Measurements from ENCODE around the gene RUVBL2. TPM values are rescaled to one million over a fixed set of nuclear protein-coding genes. Genes with fewer than 3 reads are reported as not detected.
A peak's percentile ranks its signal among the peaks of the same experiment; 100 is the strongest.
"Not testable (repeated sequence)": the region's sequence is repeated elsewhere in the genome, so short reads cannot be mapped to it uniquely, and the experiment has no call there.

RUVBL2 gene
- total RNA-seq, 1 donor: 122 TPM

DNA sequence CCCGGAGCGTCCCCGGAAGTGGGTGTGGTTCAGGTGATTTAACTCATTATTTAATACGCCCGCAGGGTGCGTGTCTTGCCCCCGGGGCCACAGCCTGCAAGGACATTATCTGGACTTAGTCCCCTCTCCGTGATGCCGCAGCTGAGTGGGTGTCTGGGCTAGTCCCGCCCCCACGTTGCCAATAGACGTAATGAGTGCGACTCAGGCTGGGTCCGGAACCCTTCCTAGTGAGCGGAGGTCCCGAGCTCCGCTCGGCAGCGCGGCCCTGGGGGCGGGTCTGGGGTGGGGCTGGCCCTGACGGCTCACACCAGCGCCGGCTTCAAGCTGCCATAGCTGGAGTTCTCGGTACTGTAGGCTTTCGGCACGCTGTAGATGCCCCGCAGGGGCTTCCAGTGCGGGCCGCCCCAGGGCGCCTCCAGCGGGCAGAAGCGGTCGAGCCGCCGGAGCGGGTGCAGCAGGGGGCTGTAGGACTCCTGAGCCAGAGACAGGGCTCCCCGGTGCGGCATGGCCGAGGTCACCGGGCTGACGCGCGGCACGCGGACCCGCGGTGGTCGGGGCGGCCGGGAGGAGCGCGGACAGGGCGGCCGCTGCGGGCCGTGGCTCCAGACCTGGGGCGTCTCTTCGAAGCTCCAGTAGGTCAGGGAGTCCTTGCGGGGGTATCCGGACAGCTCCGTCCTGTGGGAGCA lies 24.1 kb downstream of the RUVBL2 start:
- Histone ChIP-seq H3K79me2 (ENCODE audit: insufficient read depth, low read length) (no peaks in the 10 kb centered on the region), H3K36me3 (ENCODE audit: insufficient read depth, low read length) (peaks cover 13% of the 10 kb centered on the region), H3K27ac (ENCODE audit: low read depth, low read length) (no peak overlapping the region), H3K4me3 (ENCODE audit: insufficient read depth, low read length) (peak overlapping the region; percentile 70), H3K27me3 (ENCODE audit: insufficient read depth, low read length) (no peaks in the 10 kb centered on the region), H3K4me2 (ENCODE audit: insufficient read depth, low read length) (peak overlapping the region; percentile 77), H2AFZ (ENCODE audit: low read length) (peak overlapping the region; percentile 23), H3K4me1 (ENCODE audit: insufficient read depth, low read length) (peaks cover 15% of the 10 kb centered on the region), H3K9me3 (ENCODE audit: low read depth, low read length) (no peaks in the 10 kb centered on the region), H4K20me1 (ENCODE audit: insufficient read depth, low read length) (no peaks in the 10 kb centered on the region)
- TF ChIP-seq, protein P1, sequence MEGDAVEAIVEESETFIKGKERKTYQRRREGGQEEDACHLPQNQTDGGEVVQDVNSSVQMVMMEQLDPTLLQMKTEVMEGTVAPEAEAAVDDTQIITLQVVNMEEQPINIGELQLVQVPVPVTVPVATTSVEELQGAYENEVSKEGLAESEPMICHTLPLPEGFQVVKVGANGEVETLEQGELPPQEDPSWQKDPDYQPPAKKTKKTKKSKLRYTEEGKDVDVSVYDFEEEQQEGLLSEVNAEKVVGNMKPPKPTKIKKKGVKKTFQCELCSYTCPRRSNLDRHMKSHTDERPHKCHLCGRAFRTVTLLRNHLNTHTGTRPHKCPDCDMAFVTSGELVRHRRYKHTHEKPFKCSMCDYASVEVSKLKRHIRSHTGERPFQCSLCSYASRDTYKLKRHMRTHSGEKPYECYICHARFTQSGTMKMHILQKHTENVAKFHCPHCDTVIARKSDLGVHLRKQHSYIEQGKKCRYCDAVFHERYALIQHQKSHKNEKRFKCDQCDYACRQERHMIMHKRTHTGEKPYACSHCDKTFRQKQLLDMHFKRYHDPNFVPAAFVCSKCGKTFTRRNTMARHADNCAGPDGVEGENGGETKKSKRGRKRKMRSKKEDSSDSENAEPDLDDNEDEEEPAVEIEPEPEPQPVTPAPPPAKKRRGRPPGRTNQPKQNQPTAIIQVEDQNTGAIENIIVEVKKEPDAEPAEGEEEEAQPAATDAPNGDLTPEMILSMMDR (IDR thresholded peaks at IDR 0.05; ENCODE audit: extremely low read depth, low read depth, low read length): peak; percentile 43
- peak; percentile 98 for DNase-seq (ENCODE audit: insufficient read length, low spot score, missing footprints)

DNA sequence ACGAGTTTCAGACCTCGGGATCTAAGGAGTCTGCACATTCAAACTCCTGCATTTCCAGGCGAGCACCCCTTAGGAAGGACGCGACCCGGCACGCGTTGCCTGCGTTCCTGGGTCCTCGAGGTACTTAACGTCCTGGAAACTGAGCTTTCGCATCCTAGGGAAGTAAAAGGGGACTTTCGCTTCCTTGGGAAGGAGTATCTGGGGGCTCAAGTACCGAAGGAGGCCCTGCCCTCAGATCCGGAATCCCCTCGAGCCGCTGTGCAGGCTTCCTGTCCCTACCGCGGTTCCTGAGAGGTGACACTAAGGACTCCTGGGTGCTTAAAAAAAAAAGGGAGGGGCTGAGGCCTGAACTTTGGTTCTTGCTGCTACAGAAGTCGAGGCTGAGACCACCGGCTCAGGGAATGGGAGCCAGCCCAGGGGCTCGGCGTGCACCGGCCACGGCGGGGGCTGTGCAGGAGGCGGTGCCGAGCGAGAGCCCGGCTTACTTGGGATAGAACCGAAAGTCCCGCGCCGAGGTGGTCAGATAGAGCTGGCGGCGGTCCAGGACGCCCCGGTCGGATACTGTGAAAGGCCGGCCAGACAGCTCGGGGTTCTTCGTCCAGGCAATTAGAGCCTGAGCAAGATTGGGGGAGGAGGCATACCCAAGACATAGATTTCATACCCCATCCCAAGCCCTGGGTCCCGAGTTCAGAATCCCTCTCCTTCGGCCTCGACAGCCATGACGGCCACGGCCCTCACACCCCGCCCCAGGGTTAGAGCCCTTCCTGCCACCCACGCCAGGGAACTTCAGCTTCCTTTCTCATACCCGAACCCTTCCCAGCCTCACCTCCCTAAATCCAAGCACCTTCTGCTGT lies 24.9 kb downstream of the RUVBL2 start:
- H3K27ac ChIP-seq (ENCODE audit: low read depth, low read length); H4K20me1 ChIP-seq (ENCODE audit: insufficient read depth, low read length); H3K9me3 ChIP-seq (ENCODE audit: low read depth, low read length); H3K27me3 ChIP-seq (ENCODE audit: insufficient read depth, low read length); H3K79me2 ChIP-seq (ENCODE audit: insufficient read depth, low read length): not testable (repeated sequence)
- Histone ChIP-seq H2AFZ (ENCODE audit: low read length) (peak overlapping the region; percentile 72), H3K4me3 (ENCODE audit: insufficient read depth, low read length) (peak overlapping the region; percentile 70), H3K4me2 (ENCODE audit: insufficient read depth, low read length) (peak overlapping the region; percentile 77), H3K36me3 (ENCODE audit: insufficient read depth, low read length) (peaks cover 13% of the 10 kb centered on the region), H3K4me1 (ENCODE audit: insufficient read depth, low read length) (peaks cover 15% of the 10 kb centered on the region)
- DNase-seq (ENCODE audit: insufficient read length, low spot score, missing footprints): peak; percentile 72

DNA sequence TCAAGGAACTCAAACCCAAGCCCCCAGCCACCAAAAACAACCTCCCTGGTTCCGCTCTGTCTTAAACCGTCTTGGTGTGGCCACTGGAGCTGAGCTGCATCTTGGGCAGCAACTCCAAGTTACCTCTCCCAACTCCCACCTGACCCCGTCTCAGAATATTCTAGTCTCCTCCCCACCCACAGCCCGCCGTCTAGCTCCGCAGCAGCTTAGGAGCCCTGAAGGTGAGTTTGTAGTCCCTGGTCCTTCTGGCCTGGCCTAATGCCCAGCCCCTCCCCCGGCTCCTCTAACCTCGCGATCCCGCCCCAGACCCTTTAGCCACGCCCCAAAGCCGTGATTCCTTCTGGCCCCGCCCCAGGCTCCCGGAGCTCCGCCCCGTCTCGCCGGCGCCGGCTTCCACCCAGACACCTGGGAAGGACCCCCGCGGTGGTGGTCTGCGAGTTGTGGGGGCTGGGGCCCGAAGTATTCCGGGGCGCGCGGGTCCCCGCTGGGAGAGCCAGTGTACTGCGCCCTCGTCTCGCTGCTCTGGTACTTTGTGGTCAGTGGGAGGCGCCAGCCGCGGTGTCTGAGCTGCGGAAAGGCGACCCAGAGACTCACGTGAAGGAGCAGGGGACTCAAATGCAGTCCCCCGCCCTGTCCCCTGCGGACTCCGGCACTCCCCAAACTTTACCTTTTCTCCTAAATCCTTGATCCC lies 25.7 kb downstream of the RUVBL2 start:
- Histone ChIP-seq H3K79me2 (ENCODE audit: insufficient read depth, low read length) (no peaks in the 10 kb centered on the region), H3K4me3 (ENCODE audit: insufficient read depth, low read length) (peak overlapping the region; percentile 70), H3K27ac (ENCODE audit: low read depth, low read length) (no peak overlapping the region), H3K4me2 (ENCODE audit: insufficient read depth, low read length) (peak overlapping the region; percentile 77), H2AFZ (ENCODE audit: low read length) (peak overlapping the region; percentile 72), H4K20me1 (ENCODE audit: insufficient read depth, low read length) (no peaks in the 10 kb centered on the region), H3K4me1 (ENCODE audit: insufficient read depth, low read length) (peaks cover 15% of the 10 kb centered on the region), H3K27me3 (ENCODE audit: insufficient read depth, low read length) (no peaks in the 10 kb centered on the region), H3K9me3 (ENCODE audit: low read depth, low read length) (no peaks in the 10 kb centered on the region), H3K36me3 (ENCODE audit: insufficient read depth, low read length) (peaks cover 13% of the 10 kb centered on the region)
- TF ChIP-seq, protein P1 (IDR thresholded peaks at IDR 0.05; ENCODE audit: extremely low read depth, low read depth, low read length): peak; percentile 13
- peak; percentile 94 for DNase-seq (ENCODE audit: insufficient read length, low spot score, missing footprints)

DNA sequence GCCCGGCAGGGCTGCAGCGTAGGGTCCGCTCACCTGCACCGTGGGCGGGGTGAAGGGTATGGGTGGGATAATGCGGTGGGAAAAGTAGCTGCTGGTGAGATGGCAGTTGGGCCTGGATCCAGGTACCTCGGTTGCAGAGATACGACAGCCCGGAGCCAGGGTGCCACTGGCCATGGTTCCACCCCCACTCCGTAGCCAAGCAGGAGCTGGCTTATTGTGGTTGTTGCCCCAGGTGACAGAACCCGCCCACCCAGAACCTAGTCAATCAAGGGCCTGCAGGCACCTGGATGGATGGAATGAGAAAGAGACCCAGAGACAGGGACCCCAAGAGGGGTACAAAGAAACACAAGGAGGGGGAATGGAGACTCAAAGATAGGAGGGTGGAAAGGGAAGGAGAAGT lies 26.7 kb downstream of the RUVBL2 start:
- DNase-seq (ENCODE audit: insufficient read length, low spot score, missing footprints): no peak
- Histone ChIP-seq H2AFZ (ENCODE audit: low read length) (no peak overlapping the region), H3K4me2 (ENCODE audit: insufficient read depth, low read length) (no peak overlapping the region), H3K4me1 (ENCODE audit: insufficient read depth, low read length) (peaks cover 15% of the 10 kb centered on the region), H3K36me3 (ENCODE audit: insufficient read depth, low read length) (peaks cover 7% of the 10 kb centered on the region), H4K20me1 (ENCODE audit: insufficient read depth, low read length) (no peaks in the 10 kb centered on the region), H3K27ac (ENCODE audit: low read depth, low read length) (no peak overlapping the region), H3K79me2 (ENCODE audit: insufficient read depth, low read length) (no peaks in the 10 kb centered on the region), H3K27me3 (ENCODE audit: insufficient read depth, low read length) (no peaks in the 10 kb centered on the region), H3K9me3 (ENCODE audit: low read depth, low read length) (no peaks in the 10 kb centered on the region), H3K4me3 (ENCODE audit: insufficient read depth, low read length) (no peak overlapping the region)
- TF ChIP-seq, protein P1 (IDR thresholded peaks at IDR 0.05; ENCODE audit: extremely low read depth, low read depth, low read length): no peak

Measured in osteoblast (primary cell).